RWPE1 (cell line): Measurements from ENCODE around the gene SUGP1.

Experiments used
- CTCF ChIA-PET: fragments of 350-600 bp; sonication (Branson Sonifier 250); formaldehyde crosslinking; extraction: SDS; loops from one replicate; lab custom pipeline; 2021; lab: Yijun Ruan, JAX
- POLR2A ChIA-PET: fragments of 400-600 bp; formaldehyde crosslinking; extraction: SDS; loops from one replicate; lab custom pipeline; 2020; ENCODE audit warnings: antibody characterized with exemption; ENCODE audit not compliant: low non-redundant PET; lab: Yijun Ruan, JAX
- DNase-seq: peaks from one replicate; pipeline ENCODE4 v3.0.0; 2012; ENCODE audit warnings: low spot score
- H3K27ac ChIP-seq: fragments of 450-650 bp; 2 replicates; pipeline ENCODE4 v1.5.1; 2017
- CTCF ChIP-seq: fragments of 450-650 bp; conservative IDR thresholded peaks from 2 replicates; pipeline ENCODE4 v1.5.1; 2017; ENCODE audit warnings: low read depth, mild to moderate bottlenecking

The SUGP1 gene

GRCh38 chr19:19267305-19267704 is 53.0 kb downstream of the SUGP1 start:
- no peak overlapping the region for H3K27ac ChIP-seq
- DNase-seq, result no peak
- no peak for TF ChIP-seq CTCF
- ChIA-PET POLR2A (no interaction called here), CTCF (no interaction called here)

GRCh38 chr19:19263886-19264487 is 56.3 kb downstream of the SUGP1 start:
- no peak for TF ChIP-seq CTCF
- ChIA-PET CTCF (no interaction called here), POLR2A (no interaction called here)
- no peak for DNase-seq
- no peak overlapping the region for H3K27ac ChIP-seq

GRCh38 chr19:19262190-19263057 is 57.9 kb downstream of the SUGP1 start:
- ChIA-PET POLR2A (no interaction called here), CTCF (no interaction called here)
- no peak for DNase-seq
- no peak overlapping the region for H3K27ac ChIP-seq
- TF ChIP-seq CTCF, result no peak

DNA sequence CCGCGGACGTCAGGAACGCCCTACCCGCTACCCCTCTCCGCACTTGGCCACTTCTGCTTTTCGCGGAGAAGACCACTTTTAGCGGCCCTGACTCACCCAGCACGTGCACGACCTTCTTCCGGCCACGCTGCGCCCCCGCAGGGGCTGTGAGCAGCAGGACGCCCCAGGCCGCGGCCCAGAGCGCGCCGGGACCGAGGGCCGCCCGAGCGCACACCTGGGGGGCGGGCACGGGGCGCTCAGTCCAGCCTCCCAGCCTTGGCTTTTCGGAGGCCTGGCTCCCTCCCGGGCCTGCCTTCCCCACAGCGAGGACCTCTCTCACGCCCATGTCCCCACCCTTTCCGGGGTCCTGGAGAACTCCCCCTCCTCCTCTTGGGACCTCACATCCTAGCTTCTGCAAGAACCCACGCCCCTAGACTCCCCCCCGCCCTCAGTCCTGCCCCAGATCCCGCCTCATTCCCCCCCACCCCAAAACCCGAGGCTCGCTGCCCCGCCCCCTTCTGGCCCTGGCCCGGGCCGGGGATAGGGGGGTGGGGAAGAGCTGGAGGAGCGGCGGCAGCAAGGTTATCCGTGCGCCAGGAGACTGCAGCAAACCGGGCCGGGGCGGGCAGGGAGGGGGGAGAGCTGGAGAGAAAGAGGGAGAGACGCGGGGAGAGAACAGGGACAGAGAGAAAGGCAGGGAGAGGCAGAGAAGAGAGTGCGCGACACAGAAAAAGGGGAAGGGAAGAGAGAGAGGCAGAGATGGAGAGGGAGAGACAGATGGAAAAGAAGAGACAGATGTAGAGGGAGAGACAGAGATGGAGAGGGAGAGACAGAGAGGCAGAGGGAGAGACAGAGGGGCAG is 58.7 kb downstream of the SUGP1 start:
- no peak for DNase-seq
- ChIA-PET POLR2A (no interaction called here), CTCF (interaction anchor here (0.7 kb wide), 1 partner anchor 32 kb away, joined by 3 read pairs; no protein-coding TSS in a partner anchor)
- no peak overlapping the region for H3K27ac ChIP-seq
- no peak for TF ChIP-seq CTCF

DNA sequence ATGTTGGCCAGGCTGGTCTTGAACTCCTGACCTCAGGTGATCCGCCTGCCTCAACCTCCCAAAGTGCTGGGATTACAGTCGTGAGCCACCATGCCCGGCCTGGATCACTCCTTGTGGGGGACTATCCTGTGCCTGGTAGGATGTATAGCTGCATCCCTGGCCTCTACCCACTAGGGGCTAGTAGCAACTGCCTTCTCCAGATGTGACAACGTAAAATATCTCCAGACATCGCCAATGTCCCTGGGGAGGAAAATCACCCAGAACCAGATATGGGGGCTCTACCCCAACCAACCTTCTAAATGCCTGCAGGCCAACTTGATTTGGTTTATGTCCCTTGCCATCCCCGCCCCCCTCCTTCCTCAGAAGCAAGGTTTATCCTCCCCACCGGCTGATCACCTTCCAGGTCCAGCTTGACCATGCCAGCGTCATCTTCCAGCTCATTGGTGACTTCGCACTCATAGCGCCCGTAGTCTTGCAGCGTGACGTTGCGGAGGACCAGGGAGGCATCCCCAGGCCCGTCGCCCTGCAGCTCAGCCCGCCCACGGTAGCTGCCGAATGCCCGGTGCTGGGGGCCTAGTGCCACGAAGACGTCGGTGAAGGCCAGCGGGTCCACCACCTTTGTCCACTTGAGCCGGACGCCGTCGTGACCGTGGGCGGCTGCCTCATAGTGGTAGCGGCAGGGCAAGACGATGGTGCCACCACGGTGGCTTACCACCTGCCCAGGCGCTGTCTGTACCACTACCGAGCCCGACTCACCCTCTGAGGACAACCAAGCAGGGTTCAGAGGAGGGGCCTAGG is 59.7 kb downstream of the SUGP1 start:
- POLR2A ChIA-PET, result no interaction called here

More for the DNA sequence above, 59.7 kb downstream of the SUGP1 start:
- no peak for DNase-seq
- CTCF ChIA-PET, result interaction anchor here (0.7 to 0.8 kb wide), 2 partner anchors 10 to 31 kb away, joined by 3 read pairs; no protein-coding TSS in a partner anchor
- no peak overlapping the region for H3K27ac ChIP-seq
- no peak for TF ChIP-seq CTCF
